ENCODE measurements around the gene MRPL41. TPM values are rescaled to one million over a fixed set of nuclear protein-coding genes. Genes with fewer than 3 reads are reported as not detected.

MRPL41 gene
- total and polyA plus RNA-seq, 2 of the 13 experiments (the other 11 are each of a cell fraction or from before 2014, with no cell fraction given), result 20.9 to 54.0 TPM

GRCh38 chr9:137590469-137591383, 39.0 kb downstream of the MRPL41 start, which contains the start of gene ZMYND19 (continued):
- TF ChIP-seq AFF4 (CRISPR knock-in tag; IDR thresholded peaks at IDR 0.05), result no peak
- no peak for TF ChIP-seq FOXA3 (CRISPR knock-in tag; IDR thresholded peaks at IDR 0.05)
- TF ChIP-seq, protein P1, sequence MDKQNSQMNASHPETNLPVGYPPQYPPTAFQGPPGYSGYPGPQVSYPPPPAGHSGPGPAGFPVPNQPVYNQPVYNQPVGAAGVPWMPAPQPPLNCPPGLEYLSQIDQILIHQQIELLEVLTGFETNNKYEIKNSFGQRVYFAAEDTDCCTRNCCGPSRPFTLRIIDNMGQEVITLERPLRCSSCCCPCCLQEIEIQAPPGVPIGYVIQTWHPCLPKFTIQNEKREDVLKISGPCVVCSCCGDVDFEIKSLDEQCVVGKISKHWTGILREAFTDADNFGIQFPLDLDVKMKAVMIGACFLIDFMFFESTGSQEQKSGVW (CRISPR knock-in tag; IDR thresholded peaks at IDR 0.05; ENCODE audit: borderline replicate concordance), result no peak
- TF ChIP-seq ZNF343 (CRISPR knock-in tag; IDR thresholded peaks at IDR 0.05), result no peak
- TF ChIP-seq RAD21 (CRISPR knock-in tag; IDR thresholded peaks at IDR 0.05), result no peak
- TF ChIP-seq, protein P2, sequence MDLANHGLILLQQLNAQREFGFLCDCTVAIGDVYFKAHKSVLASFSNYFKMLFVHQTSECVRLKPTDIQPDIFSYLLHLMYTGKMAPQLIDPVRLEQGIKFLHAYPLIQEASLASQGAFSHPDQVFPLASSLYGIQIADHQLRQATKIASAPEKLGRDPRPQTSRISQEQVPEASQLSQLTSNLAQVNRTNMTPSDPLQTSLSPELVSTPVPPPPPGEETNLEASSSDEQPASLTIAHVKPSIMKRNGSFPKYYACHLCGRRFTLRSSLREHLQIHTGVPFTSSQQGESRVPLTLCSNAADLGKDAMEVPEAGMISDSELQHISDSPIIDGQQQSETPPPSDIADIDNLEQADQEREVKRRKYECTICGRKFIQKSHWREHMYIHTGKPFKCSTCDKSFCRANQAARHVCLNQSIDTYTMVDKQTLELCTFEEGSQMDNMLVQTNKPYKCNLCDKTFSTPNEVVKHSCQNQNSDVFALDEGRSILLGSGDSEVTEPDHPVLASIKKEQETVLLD (CRISPR knock-in tag; IDR thresholded peaks at IDR 0.05; ENCODE audit: low read depth), result no peak; the same call in 1 of the 2 replicates
- TF ChIP-seq ZFP41 (CRISPR knock-in tag; IDR thresholded peaks at IDR 0.05; ENCODE audit: borderline replicate concordance), result 0 out of 2 replicates have a peak, but pooled peaks have one; percentile 44
- TF ChIP-seq ATF2 (CRISPR knock-in tag; IDR thresholded peaks at IDR 0.05), result no peak
- no peak for TF ChIP-seq ZNF776 (CRISPR knock-in tag; IDR thresholded peaks at IDR 0.05)
- TF ChIP-seq ZNF431 (CRISPR knock-in tag; IDR thresholded peaks at IDR 0.05; ENCODE audit: borderline replicate concordance, low read depth), result no peak; the same call in 1 of the 2 replicates
- no peak for TF ChIP-seq ZSCAN20 (CRISPR knock-in tag; IDR thresholded peaks at IDR 0.05; ENCODE audit: borderline replicate concordance)
- TF ChIP-seq, protein P3, sequence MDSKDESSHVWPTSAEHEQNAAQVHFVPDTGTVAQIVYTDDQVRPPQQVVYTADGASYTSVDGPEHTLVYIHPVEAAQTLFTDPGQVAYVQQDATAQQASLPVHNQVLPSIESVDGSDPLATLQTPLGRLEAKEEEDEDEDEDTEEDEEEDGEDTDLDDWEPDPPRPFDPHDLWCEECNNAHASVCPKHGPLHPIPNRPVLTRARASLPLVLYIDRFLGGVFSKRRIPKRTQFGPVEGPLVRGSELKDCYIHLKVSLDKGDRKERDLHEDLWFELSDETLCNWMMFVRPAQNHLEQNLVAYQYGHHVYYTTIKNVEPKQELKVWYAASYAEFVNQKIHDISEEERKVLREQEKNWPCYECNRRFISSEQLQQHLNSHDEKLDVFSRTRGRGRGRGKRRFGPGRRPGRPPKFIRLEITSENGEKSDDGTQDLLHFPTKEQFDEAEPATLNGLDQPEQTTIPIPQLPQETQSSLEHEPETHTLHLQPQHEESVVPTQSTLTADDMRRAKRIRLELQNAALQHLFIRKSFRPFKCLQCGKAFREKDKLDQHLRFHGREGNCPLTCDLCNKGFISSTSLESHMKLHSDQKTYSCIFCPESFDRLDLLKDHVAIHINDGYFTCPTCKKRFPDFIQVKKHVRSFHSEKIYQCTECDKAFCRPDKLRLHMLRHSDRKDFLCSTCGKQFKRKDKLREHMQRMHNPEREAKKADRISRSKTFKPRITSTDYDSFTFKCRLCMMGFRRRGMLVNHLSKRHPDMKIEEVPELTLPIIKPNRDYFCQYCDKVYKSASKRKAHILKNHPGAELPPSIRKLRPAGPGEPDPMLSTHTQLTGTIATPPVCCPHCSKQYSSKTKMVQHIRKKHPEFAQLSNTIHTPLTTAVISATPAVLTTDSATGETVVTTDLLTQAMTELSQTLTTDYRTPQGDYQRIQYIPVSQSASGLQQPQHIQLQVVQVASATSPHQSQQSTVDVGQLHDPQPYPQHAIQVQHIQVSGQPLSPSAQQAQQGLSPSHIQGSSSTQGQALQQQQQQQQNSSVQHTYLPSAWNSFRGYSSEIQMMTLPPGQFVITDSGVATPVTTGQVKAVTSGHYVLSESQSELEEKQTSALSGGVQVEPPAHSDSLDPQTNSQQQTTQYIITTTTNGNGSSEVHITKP (CRISPR knock-in tag; IDR thresholded peaks at IDR 0.05; ENCODE audit: low read depth), result no peak
- TF ChIP-seq RXRA (CRISPR knock-in tag; IDR thresholded peaks at IDR 0.05), result no peak
- TF ChIP-seq HNRNPK (IDR thresholded peaks at IDR 0.05; ENCODE audit: low read depth, low read length, poor library complexity, severe bottlenecking), result no peak
- TF ChIP-seq ZNF441 (CRISPR knock-in tag; IDR thresholded peaks at IDR 0.05; ENCODE audit: borderline replicate concordance), result no peak

All from HepG2 (cell line).